T-helper 1 cell treated with Interleukin-12 subunit alpha and Interleukin-12 subunit beta and Interleukin-4 antibody, amounts not matched to agents 30 ng/mL and 1 ng/mL, for 36 hours (primary cell): ENCODE results near the gene ORC6. TPM values are rescaled to one million over a fixed set of nuclear protein-coding genes. Genes with fewer than 3 reads are reported as not detected.
"Not testable (repeated sequence)": the region's sequence is repeated elsewhere in the genome, so short reads cannot be mapped to it uniquely, and the experiment has no call there.

Experiments
- intact Hi-C: fragments of 100-400 bp; cut with micrococcal nuclease; formaldehyde crosslinking; loops from one replicate; pipeline ENCODE4 v1.15.1; 2024
- total RNA-seq: library from RNA; stranded (reverse); gene quantifications from 2 replicates; pipeline ENCODE4 v1.2.3, GENCODE V29; 2022

ORC6 gene, protein sequence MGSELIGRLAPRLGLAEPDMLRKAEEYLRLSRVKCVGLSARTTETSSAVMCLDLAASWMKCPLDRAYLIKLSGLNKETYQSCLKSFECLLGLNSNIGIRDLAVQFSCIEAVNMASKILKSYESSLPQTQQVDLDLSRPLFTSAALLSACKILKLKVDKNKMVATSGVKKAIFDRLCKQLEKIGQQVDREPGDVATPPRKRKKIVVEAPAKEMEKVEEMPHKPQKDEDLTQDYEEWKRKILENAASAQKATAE
- total RNA-seq = 33.9 and 36.5 TPM in 2 replicates

DNA sequence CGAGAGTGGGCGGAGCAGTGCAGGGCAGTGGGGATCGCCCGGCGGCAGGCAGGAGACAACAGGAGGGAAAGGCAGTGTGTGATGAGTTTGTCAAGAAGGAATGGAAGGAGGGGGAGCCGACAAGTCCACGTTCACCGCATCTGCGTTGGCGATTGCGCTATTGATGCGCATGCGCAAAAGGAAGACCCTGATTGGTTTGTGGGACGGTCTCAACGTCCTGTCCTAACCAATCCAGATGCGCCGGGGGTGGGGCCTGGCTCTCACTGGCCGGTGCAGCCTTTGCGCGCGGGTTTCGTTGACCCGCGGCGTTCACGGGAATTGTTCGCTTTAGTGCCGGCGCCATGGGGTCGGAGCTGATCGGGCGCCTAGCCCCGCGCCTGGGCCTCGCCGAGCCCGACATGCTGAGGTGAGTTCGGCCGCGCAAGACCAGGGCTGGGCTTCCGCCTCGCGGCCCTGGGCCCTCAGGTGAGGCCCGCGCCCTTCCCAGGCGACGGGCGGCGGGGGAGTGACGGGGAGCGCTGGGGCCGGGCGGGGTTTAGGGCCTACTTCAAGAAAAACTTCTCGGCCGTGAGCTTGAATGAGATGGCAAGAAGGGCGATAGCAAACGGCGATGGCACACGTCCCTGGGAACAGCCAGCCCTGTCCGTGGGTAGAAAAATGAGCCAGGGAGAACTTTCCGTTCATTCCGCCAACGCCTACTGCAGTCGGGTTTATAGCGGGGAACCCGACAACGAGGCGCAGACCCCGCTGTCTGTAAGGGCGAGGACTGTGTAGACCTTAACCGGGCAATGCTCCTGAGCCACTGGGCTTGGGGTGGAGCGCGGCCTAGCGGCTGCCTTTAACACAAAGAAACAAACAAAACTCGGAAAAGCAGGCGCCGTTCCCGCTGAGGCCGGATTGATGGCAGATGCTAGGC lies at the start of gene ORC6:
TSS of gene ORC6 (plus strand) at position 295 of the 916 bp plus-strand sequence. CDS start at position 342, 47 bp downstream.
- intact Hi-C loops = loop anchor here (1.0 to 5.0 kb wide), 16 partner anchors 16 to 1923 kb away; partner anchors contain the start of genes C16orf87, DNAJA2, GPT2 and ITFG1

DNA sequence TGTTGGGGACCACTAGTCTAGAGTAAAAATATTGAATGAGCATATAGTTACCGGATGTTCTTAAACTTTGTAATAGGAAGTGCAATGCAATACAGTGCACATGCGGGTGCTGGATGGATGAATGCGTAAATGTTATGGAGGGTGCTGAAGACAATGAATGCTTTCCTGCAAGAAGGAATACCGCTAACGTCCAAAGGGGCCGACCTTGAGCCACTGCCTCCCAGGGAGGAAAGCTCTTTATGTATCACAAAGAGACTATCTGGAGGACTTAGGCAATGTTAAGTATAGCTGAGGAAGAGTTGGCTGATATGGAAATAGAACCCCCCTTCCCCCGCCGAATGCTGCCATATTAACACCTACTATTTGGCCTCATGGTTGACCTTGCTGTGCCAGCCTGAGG lies 40.8 kb upstream of the ORC6 start:
- intact Hi-C loops = no loop called here

DNA sequence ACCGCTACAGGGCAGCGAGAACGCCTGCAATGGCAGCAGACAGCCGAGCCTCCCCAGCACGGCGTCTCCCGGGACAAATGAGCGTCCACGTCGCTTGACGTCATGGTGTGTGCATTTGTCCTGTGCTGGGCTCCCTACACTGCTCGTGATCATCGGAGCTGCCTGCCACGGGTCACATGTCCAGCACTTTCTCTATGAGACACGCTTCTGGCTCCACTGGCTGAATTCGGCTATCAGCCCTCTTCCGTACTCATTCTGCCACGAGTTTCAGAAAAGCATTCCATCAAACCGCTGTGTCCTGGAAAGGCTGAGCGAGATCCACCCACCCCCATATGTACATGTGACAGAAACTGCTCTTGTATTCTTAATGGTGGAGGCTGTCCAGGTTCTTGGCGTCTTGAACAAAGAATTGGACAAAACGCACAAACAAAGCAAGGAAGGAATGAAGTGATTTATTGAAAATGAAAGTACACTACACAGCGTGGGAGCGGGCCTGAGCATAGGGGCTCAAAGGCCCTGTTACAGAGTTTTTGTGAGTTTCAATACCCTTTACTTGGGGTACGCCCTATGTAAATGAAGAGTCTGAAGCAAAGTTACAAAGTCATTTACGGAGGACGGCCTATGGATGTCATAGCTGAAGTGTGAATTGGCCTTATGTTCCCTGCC lies 39.7 kb upstream of the ORC6 start:
- intact Hi-C loops = no loop called here

DNA sequence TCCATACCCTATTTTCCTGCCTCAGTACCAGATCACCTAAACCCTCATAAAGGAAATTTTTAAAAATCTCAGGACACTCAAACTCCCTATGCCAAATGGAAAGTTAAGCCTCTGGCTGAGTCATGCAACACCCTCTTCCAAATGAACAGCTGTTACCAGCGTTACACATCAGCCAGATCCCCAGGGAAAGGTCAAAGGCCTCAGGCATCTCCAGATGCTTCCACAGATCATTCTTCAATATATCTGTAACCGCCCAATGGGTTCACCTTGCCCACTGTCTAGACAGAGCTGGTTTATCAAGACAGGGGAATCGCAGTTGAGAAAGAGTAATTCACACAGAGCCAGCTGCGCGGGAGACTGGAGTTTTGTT lies 39.2 kb upstream of the ORC6 start:
- intact Hi-C loops = no loop called here

DNA sequence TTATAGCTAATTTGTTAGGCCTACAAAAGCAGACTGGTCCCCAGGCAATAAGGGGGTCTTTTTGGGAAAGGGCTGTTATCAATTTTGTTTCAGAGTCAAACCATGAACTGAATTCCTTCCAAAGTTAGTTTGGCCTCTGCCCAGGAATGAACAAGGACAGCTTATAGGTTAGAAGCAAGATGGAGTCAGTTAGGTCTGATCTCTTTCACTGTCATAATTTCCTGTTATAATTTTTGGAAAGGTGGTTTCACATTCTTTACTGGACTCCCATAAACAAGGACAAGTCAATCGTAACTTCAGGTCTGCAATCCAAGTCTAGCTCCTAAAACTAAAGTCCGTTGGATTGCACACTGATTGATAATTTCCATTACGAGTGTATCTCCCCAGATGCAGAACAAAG lies 38.2 kb upstream of the ORC6 start:
- intact Hi-C loops = no loop called here

DNA sequence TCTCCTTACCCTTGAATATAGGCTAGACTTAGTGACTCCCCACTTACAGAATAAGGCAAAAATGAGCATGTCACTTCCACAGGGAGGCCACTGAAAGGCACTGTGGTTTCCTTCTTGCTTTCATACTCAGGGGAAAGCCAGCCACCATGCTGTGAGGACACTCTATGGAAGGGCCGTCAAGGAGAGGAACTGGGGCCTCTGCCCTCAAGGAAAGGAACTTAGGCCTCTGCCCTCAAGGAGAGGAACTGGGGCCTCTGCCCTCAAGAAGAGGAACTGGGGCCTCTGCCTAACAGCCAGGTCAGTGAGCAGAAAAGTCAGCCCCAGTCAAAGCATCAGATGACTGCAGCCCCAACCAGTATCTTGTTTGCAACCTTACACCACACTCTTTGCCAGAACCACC lies 30.5 kb upstream of the ORC6 start:
- intact Hi-C loops = no loop called here

DNA sequence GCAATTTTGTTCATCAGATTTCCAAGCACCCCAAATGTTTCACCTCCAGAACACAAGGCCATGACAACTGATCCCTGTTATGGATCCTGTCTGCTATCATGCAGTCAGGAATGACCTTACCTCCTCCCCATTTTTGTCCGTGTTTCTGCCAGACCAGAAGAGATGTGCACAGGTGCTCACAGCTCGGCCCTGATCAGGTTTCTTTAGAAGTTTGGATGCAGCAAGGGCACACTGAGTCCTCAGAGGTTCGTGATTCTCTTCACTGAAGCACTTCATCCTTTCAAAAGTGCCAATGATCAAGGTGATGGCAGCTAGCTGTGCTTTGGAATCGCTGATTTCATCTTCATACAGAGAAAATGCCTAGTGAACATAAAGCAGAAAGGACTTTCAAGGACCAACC lies 27.3 kb upstream of the ORC6 start:
- intact Hi-C loops = no loop called here

DNA sequence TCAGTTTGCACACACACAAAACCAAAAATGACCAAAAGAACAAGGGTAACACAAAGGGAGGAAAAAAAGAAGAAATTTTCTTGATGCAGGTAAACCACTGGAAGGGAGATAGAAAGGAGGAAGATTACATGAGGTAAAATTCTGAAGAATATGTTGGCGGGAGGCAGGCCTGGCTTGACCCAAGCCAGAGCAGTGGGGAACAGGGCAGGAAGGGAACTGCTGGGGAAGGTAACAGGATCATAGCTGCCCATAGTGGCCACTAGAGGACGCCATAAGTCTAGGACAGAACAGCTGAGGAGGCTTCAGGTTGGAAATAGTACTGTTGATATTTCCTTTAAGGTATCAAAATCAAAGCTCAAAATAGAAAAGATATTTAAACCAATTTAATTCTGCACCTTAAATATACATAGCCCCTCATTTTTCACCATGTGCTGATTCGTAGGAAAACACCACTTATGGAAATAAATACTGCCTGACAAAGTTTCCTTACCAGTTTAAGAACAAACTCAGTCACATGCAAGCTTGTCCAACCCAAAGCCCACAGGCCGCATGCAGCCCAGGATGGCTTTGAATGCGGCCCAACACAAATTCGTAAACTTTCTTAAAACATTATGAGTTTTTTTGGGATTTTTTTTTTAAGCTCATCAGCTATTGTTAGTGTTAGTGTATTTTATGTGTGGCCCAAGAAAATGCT lies 16.0 kb upstream of the ORC6 start:
- intact Hi-C loops = loop anchor here (1.0 to 2.0 kb wide), 5 partner anchors 16 to 1491 kb away; partner anchors contain the start of genes ORC6 and VPS35

DNA sequence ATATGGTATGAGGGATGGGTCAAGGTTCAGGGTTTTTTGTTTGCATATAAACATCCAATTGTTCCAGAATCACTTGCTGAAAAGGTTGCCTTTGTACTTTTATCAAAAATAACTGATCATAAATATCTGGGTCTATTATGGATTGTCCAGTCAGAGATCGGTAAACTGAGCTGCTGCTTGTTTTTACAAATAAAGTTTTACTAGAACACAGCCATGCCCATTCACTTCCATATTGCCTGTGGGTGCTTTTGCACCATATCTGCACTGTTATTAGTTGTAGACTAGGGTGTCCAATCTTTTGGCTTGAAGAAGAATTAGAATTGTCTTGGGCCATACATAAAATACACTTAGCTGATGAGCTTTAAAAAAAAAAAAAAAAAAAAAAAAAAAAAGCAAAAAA lies 11.5 kb upstream of the ORC6 start:
- intact Hi-C loops = not testable (repeated sequence)

DNA sequence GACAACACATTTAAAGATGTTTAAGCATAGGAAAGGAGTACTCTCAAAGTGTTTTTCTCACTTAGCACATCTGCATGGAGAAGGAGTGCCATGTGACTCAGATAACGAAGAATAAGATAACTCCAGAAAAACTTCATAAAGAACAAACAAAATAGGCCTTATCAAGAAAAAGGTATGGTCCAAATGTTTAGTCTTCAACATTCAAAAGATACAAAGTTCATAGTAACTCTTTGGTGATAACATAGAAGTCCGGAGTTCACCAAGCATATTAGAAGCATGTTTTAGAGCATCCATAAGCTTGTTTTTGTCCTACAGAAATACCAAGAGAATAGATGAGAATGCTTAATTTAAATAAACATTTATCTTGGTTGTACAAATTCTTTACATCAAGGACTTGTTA lies 7.6 kb upstream of the ORC6 start:
- intact Hi-C loops = not testable (repeated sequence)

DNA sequence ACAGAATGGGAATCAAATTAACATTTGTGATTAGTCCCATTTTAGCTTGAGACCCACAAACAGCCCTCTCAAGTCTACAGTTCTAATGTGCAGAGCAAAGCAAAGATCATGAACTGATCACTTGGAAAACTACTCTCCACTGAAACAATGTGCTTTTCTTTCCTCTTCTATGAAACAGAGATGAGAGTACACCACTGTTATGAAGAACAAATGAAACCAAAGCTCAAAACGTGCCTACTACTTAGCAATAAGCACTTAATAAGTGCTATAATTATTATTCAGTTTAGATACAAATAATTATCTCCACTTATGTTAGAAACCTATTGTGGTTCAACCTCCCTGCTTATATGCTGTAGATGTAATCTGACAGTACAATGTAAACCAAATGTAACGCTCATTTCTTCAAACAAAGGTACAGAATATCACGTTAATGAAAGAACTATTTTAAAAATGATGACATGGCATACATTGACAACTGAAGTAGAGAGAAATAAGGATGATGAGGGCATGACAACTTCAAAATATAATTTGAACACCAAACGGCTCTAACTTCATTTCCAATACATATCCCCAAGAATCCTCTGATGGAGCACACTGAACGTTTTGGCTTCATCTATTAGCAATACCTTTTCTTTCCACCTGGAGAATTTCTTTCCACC lies 2.5 kb upstream of the ORC6 start:
- intact Hi-C loops = loop anchor here (5.0 kb wide), 1 partner anchor 240 kb away; no protein-coding TSS in a partner anchor

DNA sequence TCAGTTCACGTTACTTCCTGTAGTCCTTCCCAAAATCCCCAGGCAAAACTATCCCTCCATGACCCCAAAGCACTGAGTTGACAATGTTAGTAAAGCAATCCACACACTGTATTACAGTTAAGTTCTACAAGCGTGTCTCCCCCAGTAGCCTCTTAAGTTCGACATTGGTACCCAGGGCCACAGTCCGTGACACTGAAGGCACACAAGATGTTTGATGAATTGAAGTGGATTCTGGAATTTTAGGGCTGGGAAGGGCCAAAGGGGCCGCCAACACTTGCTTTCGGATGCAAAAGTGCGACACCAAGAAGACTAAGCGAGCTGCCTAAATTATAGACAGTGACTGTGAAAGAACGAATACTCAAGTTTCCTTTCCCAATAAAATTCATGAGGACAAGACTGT lies 2.0 kb upstream of the ORC6 start:
- intact Hi-C loops = loop anchor here (5.0 kb wide), 1 partner anchor 240 kb away; no protein-coding TSS in a partner anchor

DNA sequence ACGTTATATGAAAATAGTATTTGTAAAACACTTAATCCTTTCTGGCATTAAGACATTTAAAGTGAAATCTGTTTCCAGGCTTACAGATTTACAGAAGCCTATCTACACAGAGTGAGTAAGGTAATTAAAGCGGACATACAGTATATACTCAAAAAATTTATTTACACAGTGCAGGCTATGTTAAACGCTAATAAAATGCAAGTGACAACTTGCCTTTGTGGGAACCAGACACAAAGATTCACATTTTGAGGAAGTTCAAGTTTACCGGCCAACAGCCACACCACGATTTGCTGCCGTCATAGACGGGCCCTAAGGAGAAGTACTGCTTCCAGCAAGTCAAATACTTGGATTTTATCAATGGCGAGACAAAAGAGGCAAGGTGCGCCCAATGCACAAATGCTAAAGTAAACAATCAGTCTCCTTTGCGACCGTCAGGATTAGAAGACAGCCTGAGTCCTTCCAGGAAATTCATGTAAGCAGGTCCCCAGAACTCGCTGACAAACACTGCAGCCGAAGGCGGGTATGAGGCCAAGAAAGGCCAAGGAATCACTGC lies 1.3 kb upstream of the ORC6 start:
- intact Hi-C loops = loop anchor here (2.0 to 5.0 kb wide), 4 partner anchors 239 to 1925 kb away; partner anchors contain the start of gene SIAH1

DNA sequence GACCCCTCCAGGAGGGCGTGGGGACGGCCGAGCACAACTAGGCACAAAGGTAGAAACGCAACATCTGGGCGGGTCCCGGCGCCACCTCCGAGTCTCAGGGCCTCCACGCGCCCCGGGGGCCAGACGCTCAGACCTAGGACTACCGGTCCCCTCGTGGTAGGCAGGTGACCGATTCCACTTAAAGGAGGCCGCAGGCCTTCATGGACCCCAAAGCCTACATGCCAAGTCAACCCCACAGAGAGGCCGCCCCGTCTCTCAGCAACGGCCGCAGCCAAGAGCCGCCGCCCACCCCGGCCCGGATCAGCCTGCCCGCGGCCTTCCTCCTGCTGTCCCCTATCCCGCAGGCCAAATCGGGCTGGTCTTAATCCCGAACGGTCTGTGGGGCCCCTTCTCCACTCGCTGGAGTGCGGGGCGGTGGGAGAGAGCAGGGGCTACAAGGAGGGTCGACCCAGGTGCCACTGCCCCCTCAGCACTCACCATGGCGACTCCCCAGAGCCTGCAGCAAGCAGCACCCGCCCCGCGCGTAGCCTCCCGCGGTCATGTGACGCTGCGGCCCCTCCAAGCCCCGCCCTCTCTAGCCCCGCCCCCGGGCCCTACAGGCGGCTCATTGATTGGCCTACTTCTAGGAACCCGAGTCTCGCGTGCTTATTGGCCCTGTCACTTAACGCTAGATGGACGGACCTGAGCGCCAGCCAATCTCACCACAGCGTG lies 650 bp upstream of the ORC6 start, which contains the start of gene VPS35:
TSS of gene VPS35 (minus strand) at position 525 of the 711 bp plus-strand sequence. CDS start at position 480, 45 bp downstream.
- intact Hi-C loops = loop anchor here (1.0 to 5.0 kb wide), 15 partner anchors 16 to 1924 kb away; partner anchors contain the start of genes C16orf87, DNAJA2, GPT2 and ITFG1

DNA sequence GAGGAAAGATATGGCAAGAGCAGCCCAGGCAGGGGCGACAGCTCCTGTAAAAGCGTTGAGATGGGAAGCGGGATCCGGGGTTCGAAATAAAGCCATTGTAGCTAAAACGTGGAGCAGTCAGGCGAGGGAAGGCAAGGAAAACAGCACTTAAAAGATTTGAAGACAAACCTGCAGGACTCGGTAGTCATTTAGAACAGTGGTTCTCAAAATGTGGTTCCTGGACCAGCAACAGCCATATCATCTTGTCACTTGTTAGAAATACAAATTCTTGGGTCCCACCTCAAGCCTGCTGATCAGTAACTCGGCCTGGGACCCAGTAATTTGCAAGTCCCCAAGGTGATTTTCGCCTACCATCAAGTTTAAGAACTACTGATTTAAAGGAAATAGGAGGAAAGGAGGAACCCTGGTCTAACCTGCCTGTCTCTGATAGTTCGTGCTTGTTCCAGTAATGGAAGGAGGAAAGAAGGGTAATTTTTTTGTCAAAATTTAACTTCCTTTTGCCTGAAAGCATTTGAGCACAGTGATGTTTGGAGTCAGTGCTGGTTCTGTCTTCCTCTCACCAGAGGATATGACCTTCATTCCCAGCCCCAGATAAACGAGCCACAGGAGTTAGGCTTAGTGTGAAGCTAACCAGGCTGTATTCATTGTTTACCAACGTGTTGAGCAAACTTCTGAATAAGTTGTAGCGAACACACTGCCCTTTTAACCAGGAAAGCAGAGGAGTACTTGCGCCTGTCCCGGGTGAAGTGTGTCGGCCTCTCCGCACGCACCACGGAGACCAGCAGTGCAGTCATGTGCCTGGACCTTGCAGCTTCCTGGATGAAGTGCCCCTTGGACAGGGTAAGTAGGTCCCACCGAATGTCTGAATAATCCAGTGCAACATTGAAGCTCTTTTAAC lies 1.1 kb downstream of the ORC6 start:
- intact Hi-C loops = loop anchor here (2.0 kb wide), 1 partner anchor 218 kb away; no protein-coding TSS in a partner anchor

DNA sequence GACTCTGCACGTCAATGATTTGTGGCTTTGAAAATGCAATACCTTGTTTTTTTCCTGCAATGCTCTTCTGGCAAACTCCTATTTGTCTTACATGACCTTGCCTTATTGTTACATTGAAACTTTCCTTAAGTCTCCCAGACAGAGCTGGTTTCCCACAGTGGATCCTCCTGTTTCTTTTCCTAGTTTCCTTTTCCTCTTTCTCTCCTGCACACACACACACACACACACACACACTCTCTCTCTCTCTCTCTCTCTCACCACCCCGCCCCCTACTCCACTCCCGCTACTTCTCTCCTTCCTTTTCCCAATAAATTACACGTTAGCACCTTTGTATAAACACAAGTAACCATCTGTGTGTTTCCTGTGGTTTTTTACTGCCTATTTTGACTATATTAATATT lies 2.3 kb downstream of the ORC6 start:
- intact Hi-C loops = loop anchor here (2.0 kb wide), 1 partner anchor 217 kb away; no protein-coding TSS in a partner anchor

DNA sequence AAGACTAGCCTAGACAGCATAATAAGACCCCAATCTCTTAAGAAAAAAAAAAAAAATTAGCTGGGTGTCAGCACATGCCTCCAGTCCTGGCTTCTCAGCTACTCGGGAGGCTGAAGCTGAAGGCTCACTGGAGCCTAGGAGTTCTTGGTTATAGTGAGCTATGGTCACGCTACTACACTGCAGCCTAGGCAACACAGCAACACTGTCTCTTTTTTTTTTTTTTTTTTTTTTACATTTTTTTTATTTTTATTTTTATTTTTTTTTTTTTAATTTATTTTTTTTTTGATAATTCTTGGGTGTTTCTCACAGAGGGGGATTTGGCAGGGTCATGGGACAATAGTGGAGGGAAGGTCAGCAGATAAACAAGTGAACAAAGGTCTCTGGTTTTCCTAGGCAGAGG lies 4.1 kb downstream of the ORC6 start:
- intact Hi-C loops = no loop called here

DNA sequence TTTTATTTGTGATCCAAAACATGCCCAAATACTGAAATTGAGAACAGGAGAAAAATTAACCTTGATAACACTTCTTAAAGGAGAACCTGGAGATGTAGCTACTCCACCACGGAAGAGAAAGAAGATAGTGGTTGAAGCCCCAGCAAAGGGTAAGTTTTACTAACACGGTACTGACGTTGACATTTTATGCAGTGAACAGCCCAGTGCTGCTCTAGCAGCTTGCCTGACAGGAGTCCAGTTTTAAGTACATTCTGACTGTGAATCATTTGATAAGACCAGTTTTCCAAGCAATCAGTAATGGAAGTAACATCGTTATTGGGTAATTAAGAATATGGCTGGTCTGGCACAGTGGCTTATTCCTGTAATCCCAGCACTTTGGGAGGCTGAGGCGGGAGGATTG lies 6.5 kb downstream of the ORC6 start:
- intact Hi-C loops = no loop called here
